ENCODE measurements around the gene COA1.

GRCh38 chr7:43711503-43711902 lies 17.8 kb downstream of the COA1 start:
- no peak for TF ChIP-seq CTCF (IDR thresholded peaks at IDR 0.05; ENCODE audit: low read depth, low read length)
- no peak for TF ChIP-seq EZH2phosphoT487 (IDR thresholded peaks at IDR 0.05; ENCODE audit: low read depth)
